H1 (cell line): ENCODE results near the gene ELP1. TPM values are rescaled to one million over a fixed set of nuclear protein-coding genes. Genes with fewer than 3 reads are reported as not detected.

ENCODE experiments used
- polyA plus RNA-seq, 7 experiments: library from polyadenylated mRNA; depleted of rRNA in 3 of 7; stranded (reverse) in 5 of 7; unstranded in 2 of 7; fragments of >200 nt in 5 of 7; fragments of 200-250 nt in 2 of 7; gene quantifications; 1 replicate in 5 of 7; 2 replicates in 1 of 7; 4 replicates in 1 of 7; pipeline versions ENCODE4 v1.2.1 to v1.2.3, GENCODE V29; 2011 to 2013; ENCODE audit warnings: missing spikeins in 2 of 7, mixed read lengths in 2 of 7
- total RNA-seq: library from RNA; stranded (reverse); fragmentation: NEBNext Ultra II Directional; extraction: Animal tissue kit (Norgen Biotek cat#: 25700); gene quantifications from 2 replicates; pipeline ENCODE4 v1.2.1, GENCODE V29; 2021
- TF ChIP-seq, protein P1 (sequence below), 3 experiments: IDR thresholded peaks; 1 replicate in 2 of 3; 2 replicates in 1 of 3; pipeline versions ENCODE4 v1.5.1 to v1.6.1; 2011; ENCODE audit warnings: low read length in 3 of 3, mild to moderate bottlenecking in 3 of 3, inconsistent platforms in 2 of 3, low read depth in 1 of 3, moderate library complexity in 1 of 3; ENCODE audit not compliant: insufficient read depth in 1 of 3; ENCODE audit errors: control extremely low read depth in 1 of 3

ELP1 gene
- total and polyA plus RNA-seq, 2 of the 8 experiments (the other 6 are each of a cell fraction or from before 2014, with no cell fraction given): 13.9 to 31.3 TPM

GRCh38 chr9:108861997-108862396, 71.9 kb downstream of the ELP1 start, which contains the start of gene ACTL7A (continued):
- TF ChIP-seq, protein P1, sequence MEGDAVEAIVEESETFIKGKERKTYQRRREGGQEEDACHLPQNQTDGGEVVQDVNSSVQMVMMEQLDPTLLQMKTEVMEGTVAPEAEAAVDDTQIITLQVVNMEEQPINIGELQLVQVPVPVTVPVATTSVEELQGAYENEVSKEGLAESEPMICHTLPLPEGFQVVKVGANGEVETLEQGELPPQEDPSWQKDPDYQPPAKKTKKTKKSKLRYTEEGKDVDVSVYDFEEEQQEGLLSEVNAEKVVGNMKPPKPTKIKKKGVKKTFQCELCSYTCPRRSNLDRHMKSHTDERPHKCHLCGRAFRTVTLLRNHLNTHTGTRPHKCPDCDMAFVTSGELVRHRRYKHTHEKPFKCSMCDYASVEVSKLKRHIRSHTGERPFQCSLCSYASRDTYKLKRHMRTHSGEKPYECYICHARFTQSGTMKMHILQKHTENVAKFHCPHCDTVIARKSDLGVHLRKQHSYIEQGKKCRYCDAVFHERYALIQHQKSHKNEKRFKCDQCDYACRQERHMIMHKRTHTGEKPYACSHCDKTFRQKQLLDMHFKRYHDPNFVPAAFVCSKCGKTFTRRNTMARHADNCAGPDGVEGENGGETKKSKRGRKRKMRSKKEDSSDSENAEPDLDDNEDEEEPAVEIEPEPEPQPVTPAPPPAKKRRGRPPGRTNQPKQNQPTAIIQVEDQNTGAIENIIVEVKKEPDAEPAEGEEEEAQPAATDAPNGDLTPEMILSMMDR (IDR thresholded peaks at IDR 0.05; ENCODE audit: control extremely low read depth in 1 of 3, insufficient read depth in 1 of 3, low read depth in 1 of 3, low read length in 3 of 3): no peak
